ENCODE data around the gene TMEM135. TPM values are rescaled to one million over a fixed set of nuclear protein-coding genes. Genes with fewer than 3 reads are reported as not detected.

The TMEM135 gene
- total RNA-seq, 1 experiment from 2014 or later: 12.6 TPM

- Mint-ChIP-seq H3K4me1 (ENCODE audit: low read depth, unreplicated experiment) (no peaks in the 10 kb centered on the region), H3K4me3 (ENCODE audit: low read depth, unreplicated experiment) (no peak overlapping the region), H3K27ac (ENCODE audit: unreplicated experiment) (no peak overlapping the region), H3K36me3 (ENCODE audit: insufficient read depth, unreplicated experiment) (no peaks in the 10 kb centered on the region), H3K27me3 (ENCODE audit: unreplicated experiment) (no peaks in the 10 kb centered on the region), H3K9me3 (ENCODE audit: low read depth, unreplicated experiment) (no peaks in the 10 kb centered on the region)
- no TSS peak for BruUV-seq (replicated peaks)
- CTCF ChIA-PET: interaction anchor here (0.7 kb wide), 1 partner anchor 7 kb away, joined by 3 read pairs; no protein-coding TSS in a partner anchor
- TF ChIP-seq, protein P1, sequence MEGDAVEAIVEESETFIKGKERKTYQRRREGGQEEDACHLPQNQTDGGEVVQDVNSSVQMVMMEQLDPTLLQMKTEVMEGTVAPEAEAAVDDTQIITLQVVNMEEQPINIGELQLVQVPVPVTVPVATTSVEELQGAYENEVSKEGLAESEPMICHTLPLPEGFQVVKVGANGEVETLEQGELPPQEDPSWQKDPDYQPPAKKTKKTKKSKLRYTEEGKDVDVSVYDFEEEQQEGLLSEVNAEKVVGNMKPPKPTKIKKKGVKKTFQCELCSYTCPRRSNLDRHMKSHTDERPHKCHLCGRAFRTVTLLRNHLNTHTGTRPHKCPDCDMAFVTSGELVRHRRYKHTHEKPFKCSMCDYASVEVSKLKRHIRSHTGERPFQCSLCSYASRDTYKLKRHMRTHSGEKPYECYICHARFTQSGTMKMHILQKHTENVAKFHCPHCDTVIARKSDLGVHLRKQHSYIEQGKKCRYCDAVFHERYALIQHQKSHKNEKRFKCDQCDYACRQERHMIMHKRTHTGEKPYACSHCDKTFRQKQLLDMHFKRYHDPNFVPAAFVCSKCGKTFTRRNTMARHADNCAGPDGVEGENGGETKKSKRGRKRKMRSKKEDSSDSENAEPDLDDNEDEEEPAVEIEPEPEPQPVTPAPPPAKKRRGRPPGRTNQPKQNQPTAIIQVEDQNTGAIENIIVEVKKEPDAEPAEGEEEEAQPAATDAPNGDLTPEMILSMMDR (IDR thresholded peaks at IDR 0.05; ENCODE audit: unreplicated experiment): peak; percentile 28
- DNase-seq: no peak
- intact Hi-C loops (cut with micrococcal nuclease; ENCODE audit: unreplicated experiment): loop anchor here (1.0 to 5.0 kb wide), 4 partner anchors 194 to 351 kb away; no protein-coding TSS in a partner anchor
These were observed 252.7 kb downstream of the TMEM135 start for GRCh38 chr11:87290304-87290922.

- TF ChIP-seq, protein P1 (IDR thresholded peaks at IDR 0.05; ENCODE audit: unreplicated experiment): no peak
These were observed 254.9 kb downstream of the TMEM135 start for GRCh38 chr11:87292598-87292997.

GRCh38 chr11:87295237-87295636 is 257.5 kb downstream of the TMEM135 start:
- no peak for DNase-seq
- H3K27ac Mint-ChIP-seq (ENCODE audit: unreplicated experiment): no peak overlapping the region
- no peak overlapping the region for H3K4me3 Mint-ChIP-seq (ENCODE audit: low read depth, unreplicated experiment)
- TF ChIP-seq, protein P1 (IDR thresholded peaks at IDR 0.05; ENCODE audit: unreplicated experiment): no peak
- no peaks in the 10 kb centered on the region for H3K27me3 Mint-ChIP-seq (ENCODE audit: unreplicated experiment)
- no TSS peak for BruUV-seq (replicated peaks)
- CTCF ChIA-PET: interaction anchor here (0.6 kb wide), 1 partner anchor 21 kb away, joined by 3 read pairs; no protein-coding TSS in a partner anchor
- no peaks in the 10 kb centered on the region for H3K9me3 Mint-ChIP-seq (ENCODE audit: low read depth, unreplicated experiment)
- H3K36me3 Mint-ChIP-seq (ENCODE audit: insufficient read depth, unreplicated experiment): no peaks in the 10 kb centered on the region
- intact Hi-C loops (cut with micrococcal nuclease; ENCODE audit: unreplicated experiment): no loop called here
- H3K4me1 Mint-ChIP-seq (ENCODE audit: low read depth, unreplicated experiment): no peaks in the 10 kb centered on the region

More at GRCh38 chr11:87292598-87292997, 254.9 kb downstream of the TMEM135 start:
- no peak for DNase-seq
- Mint-ChIP-seq H3K36me3 (ENCODE audit: insufficient read depth, unreplicated experiment) (no peaks in the 10 kb centered on the region), H3K9me3 (ENCODE audit: low read depth, unreplicated experiment) (no peaks in the 10 kb centered on the region), H3K4me3 (ENCODE audit: low read depth, unreplicated experiment) (no peak overlapping the region), H3K27me3 (ENCODE audit: unreplicated experiment) (no peaks in the 10 kb centered on the region), H3K27ac (ENCODE audit: unreplicated experiment) (no peak overlapping the region), H3K4me1 (ENCODE audit: low read depth, unreplicated experiment) (no peaks in the 10 kb centered on the region)
- BruUV-seq (replicated peaks): no TSS peak
- CTCF ChIA-PET: no interaction called here
- intact Hi-C loops (cut with micrococcal nuclease; ENCODE audit: unreplicated experiment): loop anchor here (5.0 kb wide), 1 partner anchor 300 kb away; no protein-coding TSS in a partner anchor

DNA sequence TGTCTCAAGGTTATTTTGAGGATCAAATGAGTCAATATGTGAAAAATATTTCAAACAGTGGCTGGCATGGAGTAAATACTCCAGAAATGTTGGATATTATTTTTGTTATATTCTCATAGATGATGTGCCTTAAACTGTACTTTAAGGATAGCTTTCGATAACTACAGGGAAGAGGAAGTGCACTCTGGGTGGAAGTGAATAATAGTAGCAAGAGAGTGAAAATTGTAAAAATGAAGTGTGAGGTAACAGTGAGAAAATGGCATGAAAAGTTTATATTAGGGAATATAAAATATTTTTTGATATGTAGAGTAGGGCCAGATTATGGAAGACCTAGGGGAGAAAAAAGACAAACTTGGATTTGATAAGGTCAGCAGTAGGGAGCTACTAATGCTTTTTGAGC is 258.9 kb downstream of the TMEM135 start:
- Mint-ChIP-seq H3K9me3 (ENCODE audit: low read depth, unreplicated experiment) (no peaks in the 10 kb centered on the region), H3K4me3 (ENCODE audit: low read depth, unreplicated experiment) (no peak overlapping the region), H3K27me3 (ENCODE audit: unreplicated experiment) (no peaks in the 10 kb centered on the region), H3K27ac (ENCODE audit: unreplicated experiment) (no peak overlapping the region), H3K4me1 (ENCODE audit: low read depth, unreplicated experiment) (no peaks in the 10 kb centered on the region), H3K36me3 (ENCODE audit: insufficient read depth, unreplicated experiment) (no peaks in the 10 kb centered on the region)
- CTCF ChIA-PET: no interaction called here
- DNase-seq: no peak
- TF ChIP-seq, protein P1 (IDR thresholded peaks at IDR 0.05; ENCODE audit: unreplicated experiment): no peak
- intact Hi-C loops (cut with micrococcal nuclease; ENCODE audit: unreplicated experiment): no loop called here
- no TSS peak for BruUV-seq (replicated peaks)
